NCI-H460 (cell line): ENCODE data around the gene PDE4C. TPM values are rescaled to one million over a fixed set of nuclear protein-coding genes. Genes with fewer than 3 reads are reported as not detected.

Experiments
- DNase-seq: peaks from one replicate; pipeline ENCODE4 v3.0.0-alpha.2; 2016; ENCODE audit warnings: low read depth; ENCODE audit errors: extremely low read depth
- total RNA-seq: library from RNA; depleted of rRNA; stranded (reverse); fragments of >200 nt; shearing (Covaris generic); gene quantifications from 2 replicates; pipeline ENCODE4 v1.2.3, GENCODE V29; 2014

Gene PDE4C
- total RNA-seq, 1 experiment from 2014 or later = 0.10 TPM

DNA sequence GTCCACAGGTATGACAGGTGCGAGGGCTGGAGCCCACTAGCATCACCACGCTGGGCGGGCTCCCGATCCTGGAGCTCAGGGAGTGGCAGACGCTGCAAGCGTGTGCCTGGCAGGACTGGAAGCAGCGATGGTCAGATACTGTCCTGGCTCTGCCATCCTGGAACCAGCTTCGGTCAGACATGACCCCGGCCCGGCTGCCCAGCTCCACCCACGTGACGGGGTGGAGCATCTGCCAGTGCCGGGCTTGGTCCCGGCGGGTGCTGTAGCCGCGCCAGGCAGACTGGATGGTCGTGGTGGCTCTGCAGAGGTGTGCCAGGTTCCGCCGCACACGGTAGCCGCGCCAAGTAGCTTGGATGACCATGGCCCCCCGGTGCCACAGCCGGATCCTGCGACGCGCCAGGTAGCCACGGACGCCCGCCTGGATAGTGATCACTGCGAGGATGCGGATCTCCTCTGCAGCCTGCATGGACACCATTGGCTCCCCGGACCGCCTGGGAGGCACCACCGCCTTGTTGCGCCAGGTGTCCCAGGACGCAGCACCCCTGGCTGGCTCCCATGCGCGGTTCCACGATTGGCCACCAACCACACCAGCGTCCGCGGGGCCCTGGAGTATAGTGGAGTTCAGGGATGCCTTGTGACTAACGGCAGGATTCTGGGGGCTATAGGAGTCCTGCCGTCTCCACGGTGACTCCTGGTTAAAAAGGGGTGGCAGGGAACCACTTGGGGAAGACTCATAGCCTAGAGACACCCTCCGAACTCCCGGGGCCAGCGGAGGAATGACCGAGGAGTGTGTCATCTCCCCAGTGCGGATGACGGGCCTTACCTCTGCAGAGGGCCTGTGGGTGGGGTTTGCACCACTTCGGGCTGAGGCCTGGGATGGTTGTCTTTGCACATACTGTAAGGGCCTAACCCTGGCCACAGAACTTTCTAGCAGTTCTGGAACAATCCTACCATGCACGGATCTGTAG is 31.5 kb upstream of the PDE4C start:
- no peak for DNase-seq

DNA sequence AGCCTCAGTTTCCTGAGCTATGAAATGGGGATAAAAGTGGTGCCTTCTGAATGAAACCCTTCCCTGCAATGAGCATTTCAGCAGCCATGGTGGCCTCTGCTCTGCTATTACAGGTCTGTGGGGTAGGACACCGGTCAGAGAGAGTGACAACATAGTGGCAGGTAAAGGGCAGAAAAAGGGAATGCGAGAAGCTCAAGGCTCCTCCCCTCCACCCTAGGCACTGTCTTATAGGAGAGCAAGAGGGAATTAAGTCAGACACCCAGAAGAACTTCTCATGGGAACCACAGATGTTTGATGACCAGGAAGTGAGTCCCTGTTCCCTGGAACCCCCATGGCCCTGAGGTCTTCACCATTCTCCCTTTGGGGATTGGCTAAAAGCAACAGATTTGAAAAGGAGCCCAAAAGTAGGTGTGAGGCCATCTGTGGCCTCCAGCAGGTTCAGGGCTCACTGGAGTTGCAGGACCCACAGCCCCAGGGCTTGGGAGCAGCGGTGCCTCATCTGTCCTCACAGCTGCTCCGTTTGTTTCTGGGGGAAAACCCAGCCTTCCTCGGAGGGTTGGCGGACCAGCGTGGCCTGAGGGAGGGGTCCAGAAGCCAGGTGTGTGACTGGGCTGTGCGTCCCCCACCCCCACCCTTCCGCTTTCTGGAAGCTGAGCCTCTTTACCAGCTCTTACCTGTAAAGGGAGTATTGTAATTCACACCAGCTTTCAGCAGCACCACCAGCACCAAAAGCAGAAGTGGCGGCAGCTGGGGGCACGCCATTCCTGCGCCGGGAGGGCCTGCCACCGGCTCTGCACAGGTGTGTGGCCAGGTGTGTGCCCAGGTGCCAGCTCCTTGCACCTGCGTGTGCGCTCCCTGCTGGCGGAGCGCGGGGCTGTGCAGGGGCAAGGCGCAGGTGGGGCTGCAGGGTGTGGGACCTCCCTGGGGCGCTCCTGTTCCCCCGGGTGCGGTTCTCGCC is 28.6 kb upstream of the PDE4C start:
- no peak for DNase-seq

DNA sequence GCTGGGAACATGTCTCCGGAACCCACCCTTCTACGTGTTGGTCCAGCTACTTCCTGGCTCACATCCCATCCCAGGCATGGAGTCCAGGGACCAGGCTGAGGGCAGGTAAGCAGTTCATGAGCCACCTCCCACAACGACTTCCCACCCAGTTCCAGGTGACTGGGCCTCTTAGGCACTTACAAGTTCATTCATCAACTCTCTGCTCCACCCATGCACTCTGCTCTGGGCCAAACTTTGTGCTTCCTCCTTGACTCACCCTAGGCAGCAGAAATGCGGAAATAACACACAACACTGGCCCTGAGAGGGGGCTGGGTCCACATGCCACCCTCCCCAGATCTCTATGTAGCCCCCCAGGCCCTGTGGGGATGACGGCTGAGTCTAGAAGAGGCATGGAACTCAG is 27.5 kb upstream of the PDE4C start:
- DNase-seq = no peak

DNA sequence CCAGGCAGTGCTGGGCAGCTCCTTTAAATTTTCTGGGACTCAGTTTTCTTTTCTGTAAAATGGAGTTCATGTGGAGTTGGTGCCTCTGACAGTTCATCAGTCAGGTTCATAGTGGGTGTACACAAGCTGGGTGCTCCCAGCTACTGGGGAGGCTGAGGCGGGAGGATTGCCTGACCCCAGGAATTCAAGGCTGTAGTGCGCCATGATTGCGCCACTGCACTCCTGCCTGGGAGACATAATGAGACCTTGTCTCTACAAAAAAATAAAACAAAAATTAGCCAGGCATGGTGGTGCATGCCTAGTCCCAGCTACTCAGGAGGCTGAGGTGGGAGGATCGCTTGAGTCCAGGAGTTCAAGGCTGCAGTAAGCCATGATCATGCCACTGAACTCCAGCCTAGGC is 26.9 kb upstream of the PDE4C start:
- no peak for DNase-seq

DNA sequence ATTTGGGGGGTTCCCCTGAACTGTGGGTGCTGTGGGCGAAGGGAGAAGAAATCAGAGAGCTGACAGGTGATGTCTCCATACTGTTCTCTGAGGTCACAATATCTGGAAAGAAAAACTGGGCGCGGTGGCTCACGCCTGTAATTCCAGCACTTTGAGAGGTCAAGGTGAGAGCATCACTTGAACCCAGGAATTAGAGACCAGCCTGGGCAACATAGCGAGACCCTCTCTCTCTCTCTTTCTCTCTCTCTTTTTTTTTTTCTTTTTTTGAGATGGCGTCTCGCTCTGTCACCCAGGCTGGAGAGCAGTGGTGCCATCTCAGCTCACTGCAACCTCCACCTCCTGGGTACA is 26.1 kb upstream of the PDE4C start:
- DNase-seq = no peak

DNA sequence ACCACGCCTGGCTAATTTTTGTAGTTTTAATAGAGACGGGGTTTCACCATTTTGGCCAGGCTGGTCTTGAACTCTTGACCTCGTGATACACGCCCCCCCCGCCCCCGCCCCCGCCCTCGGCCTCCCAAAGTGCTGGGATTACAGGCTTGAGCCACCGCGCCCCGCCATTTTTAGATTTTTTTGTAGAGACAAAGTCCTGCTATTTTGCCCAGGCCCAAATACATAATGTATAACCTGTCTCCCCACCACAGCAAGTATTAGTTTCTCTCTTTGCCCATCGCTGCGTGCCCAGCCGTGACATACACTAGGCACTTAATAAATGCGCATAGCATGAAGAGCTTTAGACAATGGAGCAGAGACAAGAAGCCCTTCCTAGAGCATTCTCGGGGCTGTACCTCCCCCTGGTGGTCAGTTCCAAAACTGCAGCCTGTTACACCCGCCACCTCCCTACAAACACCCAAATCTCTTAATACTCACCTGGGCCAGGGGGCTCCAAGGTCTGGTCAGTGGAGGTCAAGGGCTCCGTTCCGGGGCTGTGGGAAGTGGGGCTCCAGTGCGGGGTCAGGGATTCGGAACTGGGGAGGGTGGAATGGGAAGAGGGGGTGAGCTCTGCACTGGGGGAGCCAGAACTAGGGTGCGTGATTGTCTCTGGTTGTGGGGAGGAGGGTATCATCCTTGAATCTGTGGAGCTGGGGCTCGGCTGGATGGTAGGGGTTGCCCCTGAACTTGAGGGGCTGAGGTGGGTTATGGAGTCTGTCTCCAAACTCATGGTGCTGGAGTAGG is 25.5 kb upstream of the PDE4C start:
- peak; percentile 53 for DNase-seq

DNA sequence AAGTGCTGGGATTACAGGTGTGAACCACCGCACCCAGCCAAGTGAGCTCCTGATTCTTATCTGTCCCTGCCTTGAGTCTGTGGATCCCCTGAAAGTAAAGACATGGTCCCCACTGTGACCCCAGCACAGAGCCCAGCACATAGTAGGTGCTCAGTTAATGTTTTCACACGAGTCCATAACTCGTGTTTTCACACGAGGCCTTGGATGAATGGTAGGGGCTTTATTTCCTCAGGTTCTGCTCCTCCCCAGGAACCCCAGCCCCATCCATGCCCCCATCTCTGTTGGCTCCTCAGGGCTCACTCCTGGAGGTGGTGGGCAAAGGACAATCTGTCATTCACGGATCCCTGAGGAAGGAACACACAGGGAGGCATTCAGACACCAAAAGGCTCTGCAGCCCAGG is 23.6 kb upstream of the PDE4C start:
- no peak for DNase-seq

DNA sequence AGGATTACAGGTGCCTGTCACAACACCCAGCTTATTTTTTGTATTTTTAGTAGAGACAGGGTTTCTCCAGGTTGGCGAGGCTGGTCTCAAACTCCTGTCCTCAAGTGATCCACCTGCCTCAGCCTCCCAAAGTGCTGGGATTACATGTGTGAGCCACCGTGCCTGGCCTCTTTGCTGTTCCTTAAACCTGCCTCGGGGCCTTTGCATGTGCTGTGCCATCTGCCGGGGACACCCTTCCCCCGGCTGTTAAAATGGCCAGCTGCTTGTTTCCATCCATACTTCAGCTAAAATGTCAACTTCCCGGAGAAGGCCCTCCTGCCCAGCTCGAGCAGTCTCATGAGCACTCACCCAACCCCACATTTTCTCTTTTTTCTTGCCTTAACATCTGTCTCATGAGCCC is 19.1 kb upstream of the PDE4C start:
- DNase-seq = no peak

DNA sequence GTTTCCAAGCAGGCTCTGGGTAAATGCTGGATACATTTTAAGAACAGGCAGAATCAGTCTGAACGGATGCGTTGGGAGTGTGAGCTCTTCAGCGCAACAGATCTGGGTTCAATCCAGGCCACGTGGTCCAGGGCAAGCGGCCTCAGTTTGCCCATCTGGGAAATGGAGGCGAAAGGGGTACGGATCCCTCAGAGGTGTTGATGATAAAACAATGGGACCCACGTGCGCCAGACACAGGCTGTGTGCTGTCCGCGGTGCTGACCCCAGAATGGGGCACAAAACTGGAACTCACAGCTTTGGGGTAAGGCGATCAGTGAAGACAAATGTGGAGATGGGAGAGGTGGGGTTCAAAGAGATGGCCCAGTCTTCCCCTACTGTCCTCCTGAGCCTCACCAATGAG is 13.1 kb upstream of the PDE4C start:
- DNase-seq = no peak

DNA sequence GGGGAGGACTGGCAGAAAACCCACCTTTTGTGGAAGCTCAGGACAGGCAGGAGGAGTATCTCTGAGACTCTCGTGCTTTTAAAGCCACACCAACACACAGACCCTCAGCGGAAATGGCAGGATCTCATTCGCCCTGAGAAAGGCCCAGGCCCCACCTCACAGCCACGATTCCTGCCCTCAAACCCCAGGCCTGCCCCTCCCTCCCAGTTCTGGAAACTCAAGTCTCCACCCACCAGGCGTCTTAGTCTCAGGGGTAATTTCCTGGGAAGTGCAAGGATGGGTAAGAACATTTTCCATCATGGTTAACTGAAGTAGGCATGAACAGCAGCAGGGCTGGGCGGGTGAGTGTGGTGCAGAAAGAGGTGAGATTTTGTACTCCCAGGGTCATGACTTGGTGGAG is 8.0 kb upstream of the PDE4C start:
- no peak for DNase-seq

DNA sequence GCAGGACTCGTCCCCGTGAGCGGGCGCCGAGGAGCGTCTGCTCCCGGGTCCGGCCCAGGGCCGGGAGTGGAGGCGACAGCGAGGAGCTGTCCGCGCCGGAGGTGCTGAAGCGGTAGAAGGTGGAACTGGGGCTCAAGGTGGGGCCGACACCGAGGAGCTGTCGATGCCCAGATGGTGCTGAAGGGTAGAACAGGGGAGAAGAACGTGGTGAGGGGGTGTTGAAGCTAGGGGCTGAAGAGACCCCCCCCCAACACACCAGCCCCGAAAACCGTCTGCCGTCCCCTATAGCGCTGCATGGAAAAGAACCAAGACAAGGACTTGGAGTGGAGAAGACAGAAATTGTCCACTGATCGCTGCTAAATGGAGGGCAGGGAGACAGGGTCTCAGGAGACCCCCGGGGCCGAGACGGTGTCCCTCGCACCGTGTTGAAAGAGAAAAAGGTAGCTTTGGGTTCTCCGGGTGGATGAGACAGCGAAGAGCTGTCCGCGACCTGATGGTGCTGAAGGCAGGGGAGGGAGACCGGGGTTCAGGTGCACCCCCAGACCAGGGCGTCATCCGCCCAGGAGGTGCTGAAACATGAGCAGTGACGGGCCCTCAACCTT is 7.1 kb upstream of the PDE4C start:
- DNase-seq = peak; percentile 48

DNA sequence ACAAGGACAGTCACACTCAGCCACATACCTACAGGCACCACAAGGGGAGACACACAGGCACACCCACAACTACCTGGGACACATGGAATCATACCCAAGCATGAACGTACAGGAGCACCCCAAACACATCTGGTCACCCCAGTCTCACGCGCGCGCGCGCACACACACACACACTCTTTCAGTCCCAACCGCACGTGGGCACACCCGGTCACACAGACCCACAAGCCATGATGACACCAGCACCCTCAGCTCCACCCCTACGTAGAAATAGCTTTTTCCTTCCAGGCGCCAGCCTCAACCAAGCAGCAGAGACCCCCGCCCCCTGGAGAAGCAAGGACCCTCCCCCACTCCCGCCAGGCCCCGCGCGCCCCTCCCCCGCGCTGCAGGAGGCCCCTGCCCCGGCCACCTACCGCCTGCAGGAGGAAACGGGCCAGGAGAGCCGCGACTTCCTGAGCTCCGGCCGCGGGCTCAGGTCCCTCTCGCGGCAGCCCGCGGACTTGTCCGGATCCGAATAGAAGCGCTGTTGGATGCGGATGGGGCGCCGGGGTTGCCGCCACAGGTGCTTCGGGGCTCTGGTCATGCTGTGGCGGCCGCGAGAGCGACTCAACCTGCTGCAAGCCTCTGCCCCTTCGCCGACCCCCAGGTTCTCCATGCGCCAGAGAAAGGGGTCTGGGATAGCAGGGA is 6.4 kb upstream of the PDE4C start:
- DNase-seq = no peak

DNA sequence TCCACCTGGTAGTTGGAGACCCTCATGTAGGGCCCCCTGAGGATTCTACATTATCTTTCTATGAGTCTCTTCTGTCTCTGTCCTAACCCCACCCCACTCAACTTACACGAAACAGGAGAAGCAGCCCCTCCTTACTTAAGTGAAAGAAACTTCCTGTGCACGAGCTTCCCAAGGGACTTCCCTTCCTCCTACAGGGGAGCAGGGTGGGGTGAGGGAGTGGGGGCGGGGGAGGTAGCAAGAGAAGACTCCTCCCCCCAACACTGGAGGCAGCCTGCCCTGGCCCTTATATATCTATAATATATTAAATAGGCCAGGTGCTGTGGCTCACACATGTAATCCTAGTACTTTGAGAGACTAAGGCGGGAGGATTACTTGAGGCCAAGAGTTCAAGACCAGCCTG is 5.5 kb upstream of the PDE4C start:
- no peak for DNase-seq

DNA sequence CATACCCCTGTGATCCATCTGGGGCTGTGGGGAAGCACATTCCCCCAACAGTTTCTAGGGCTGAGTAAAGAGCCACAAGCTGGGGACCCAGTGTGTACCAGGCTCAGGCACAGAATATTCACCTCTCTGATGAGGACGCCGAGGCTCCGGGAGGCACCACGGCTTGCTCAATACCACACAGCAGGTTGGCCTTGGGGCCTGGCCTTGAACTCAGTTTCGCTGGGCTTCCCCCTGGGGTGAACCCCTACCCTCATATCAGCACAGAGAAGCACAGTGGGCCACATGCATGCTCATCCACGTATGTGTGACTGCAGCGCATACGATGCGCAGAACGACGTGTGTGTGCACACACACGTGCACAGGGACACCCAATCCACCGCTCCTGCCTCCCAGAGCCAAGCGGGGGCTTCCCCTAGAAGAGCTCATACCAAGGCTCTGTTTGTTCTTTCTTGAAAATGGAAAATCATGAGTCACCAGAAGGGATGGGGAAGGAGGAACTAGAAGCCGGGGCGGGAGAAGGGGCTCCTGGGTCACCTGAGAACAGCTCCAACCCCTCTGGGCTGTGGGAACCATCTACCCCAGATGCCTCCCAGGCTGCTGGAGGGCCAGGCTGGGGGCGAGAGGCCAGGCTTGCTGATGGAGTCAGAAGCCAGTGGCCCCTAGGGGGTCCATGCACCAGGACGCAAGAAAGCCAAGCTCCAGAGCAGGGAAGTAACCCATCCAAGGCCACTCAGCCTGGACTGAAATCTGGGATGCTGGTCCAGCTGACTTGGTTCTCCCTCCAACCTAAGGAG is 4.9 kb upstream of the PDE4C start:
- no peak for DNase-seq

DNA sequence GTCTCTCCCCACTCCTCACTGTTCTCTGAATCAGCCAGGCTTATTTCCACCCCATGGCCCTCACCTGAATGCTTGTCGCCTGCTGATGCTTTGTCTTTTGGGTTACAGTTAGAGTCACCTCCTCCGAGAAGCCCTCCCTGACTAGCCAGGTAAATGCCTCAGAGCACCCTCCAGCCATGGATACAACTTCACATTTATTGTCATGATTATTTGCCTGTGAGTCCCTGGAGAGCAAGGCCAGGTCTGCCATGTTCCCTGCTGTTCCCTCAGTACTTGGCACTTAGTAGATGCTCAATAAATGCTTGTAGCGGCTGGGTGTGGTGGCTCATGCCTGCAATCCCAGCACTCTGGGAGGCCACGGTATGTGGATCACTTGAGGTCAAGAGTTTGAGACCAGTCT is 3.7 kb upstream of the PDE4C start:
- no peak for DNase-seq

DNA sequence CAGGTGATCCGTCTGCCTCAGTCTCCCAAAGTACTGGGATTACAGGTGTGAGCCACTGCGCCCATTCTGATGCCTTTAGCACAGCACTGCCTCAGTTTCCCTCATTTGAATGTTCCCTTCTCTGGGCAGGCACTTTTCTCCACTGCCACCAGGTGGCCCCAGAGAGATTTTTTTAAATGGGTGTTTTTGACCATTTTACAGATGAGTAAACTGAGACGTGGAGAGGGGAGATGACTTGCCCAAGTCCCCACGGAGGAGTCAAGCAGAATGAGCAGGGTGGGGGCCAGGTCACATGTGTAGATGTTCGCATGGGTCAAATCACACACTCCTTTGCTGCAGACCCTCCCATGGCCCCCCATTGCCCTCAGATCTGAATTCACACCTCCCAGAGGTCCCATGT is 3.2 kb upstream of the PDE4C start:
- DNase-seq = no peak

DNA sequence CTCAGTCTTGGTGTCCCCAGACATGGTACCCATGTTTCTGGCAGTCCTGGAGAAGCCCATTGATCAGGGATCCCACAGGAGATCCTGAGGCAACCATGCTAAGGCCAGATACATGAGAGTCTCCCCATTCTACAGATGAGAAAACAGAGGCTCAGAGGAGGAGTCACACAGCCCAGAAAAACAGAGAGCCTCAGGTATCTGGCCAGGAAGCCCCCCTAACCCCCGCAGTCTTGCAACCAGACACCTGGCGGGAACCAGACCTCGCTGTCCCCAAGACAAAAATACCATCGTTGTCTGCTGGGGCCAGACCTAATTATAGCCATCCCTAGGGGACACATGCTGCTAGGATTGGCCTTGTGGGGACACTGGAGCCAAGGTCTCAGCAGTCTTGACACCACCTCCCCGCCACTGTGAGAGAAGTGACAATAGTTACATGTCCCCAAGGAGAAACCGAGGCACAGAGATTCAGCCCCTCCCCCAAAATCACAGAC is 1.6 kb upstream of the PDE4C start:
- no peak for DNase-seq

DNA sequence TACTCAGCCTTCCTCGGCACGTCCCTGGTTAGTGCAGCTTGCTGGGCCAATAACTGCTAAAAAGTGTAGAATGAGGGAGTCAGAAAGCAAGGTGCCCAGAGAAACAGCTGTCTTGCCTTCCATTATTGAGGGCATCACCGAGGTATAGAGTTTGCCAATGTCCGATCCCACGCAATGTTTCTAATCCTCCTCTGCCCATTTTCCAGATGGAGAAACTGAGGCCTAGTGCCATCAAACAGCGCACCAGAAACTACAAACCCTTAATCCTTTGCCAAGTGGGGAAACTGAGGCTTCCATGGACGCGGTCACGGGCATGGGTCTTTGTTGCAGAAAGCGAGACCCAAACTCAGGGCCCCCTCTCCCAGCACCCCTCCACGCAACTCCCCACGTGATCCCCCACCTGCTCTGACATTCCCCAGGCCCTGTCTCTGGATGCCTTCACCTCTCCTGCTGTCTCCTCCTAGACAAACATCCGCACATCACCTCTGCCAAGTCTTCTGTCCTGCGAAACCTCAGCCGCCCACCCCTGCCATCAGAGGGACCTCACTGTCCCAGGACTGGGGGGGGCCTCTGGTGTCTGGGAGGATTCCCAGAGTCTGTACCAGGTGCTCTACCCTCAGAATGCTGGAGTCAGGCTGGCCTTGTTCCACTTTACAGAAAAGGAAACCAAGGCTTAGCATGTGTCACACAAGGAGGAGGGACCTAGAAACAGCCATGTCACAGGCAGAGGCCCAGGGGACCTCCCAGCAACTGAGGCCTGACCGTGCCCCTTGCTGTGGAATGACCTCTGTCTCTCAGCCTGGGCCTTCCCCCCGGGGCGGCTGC is 930 bp upstream of the PDE4C start:
- DNase-seq = no peak
